Naive thymus-derived CD4-positive, alpha-beta T cell (primary cell): Measurements from ENCODE around the gene MAPK7. TPM values are rescaled to one million over a fixed set of nuclear protein-coding genes. Genes with fewer than 3 reads are reported as not detected.

Experiments
- ATAC-seq: fragments of 150-1000 bp; cut with Tn5 transposase; 2 replicates; pipeline ENCODE4 v1.10.0; 2021; ENCODE audit warnings: mild to moderate bottlenecking, moderate library complexity
- CTCF ChIA-PET: fragments of 350-600 bp; sonication (Branson Sonifier 250); formaldehyde crosslinking; loops from one replicate; lab custom pipeline; 2021; ENCODE audit warnings: antibody characterized with exemption; lab: Charles Lee
- POLR2A ChIA-PET: fragments of 350-600 bp; sonication (Branson Sonifier 250); formaldehyde crosslinking; loops from one replicate; lab custom pipeline; 2021; ENCODE audit warnings: antibody characterized with exemption, inconsistent platforms; lab: Charles Lee
- DNase-seq, 9 donors: peaks; one replicate each; pipeline versions ENCODE4 v3.0.0 to v3.0.0-alpha.2; 2020 to 2022; ENCODE audit warnings: mixed read lengths in 1 of 9
- H3K27ac ChIP-seq: one replicate; pipeline ENCODE4 v1.7.0; 2013; ENCODE audit warnings: mild to moderate bottlenecking, low read depth, low read length, moderate library complexity
- H3K27me3 ChIP-seq, 2 donors: one replicate each; pipeline ENCODE4 v1.7.0; 2013; ENCODE audit warnings: low read length in 2 of 2, mild to moderate bottlenecking in 2 of 2, moderate library complexity in 2 of 2; ENCODE audit not compliant: control insufficient read depth in 2 of 2, insufficient read depth in 2 of 2
- H3K36me3 ChIP-seq, 3 experiments: 1 replicate in 2 of 3; 2 replicates in 1 of 3; pipeline ENCODE4 v1.7.0; 2013; ENCODE audit warnings: low read length in 3 of 3, mild to moderate bottlenecking in 3 of 3, moderate library complexity in 1 of 3; ENCODE audit not compliant: insufficient read depth in 3 of 3, control insufficient read depth in 2 of 3
- H3K4me1 ChIP-seq, 2 donors: one replicate each; pipeline ENCODE4 v1.7.0; 2013; ENCODE audit warnings: low read length in 2 of 2, mild to moderate bottlenecking in 2 of 2, moderate library complexity in 1 of 2; ENCODE audit not compliant: control insufficient read depth in 2 of 2, insufficient read depth in 2 of 2
- H3K4me3 ChIP-seq: 2 replicates; pipeline ENCODE4 v1.7.0; 2013; ENCODE audit warnings: mild to moderate bottlenecking, low read length
- H3K9me3 ChIP-seq, 3 experiments: 1 replicate in 2 of 3; 2 replicates in 1 of 3; pipeline ENCODE4 v1.7.0; 2013; ENCODE audit warnings: low read length in 3 of 3; ENCODE audit not compliant: control insufficient read depth in 2 of 3
- H3K27ac Mint-ChIP-seq, 9 donors: one replicate each; pipeline ENCODE4 v1.8.0; 2020 to 2022; ENCODE audit warnings: mixed read lengths in 9 of 9, mild to moderate bottlenecking in 8 of 9, moderate library complexity in 5 of 9, inconsistent platforms in 2 of 9
- H3K27me3 Mint-ChIP-seq, 5 donors: one replicate each; pipeline ENCODE4 v1.8.0; 2021 to 2022; ENCODE audit warnings: mixed read lengths in 5 of 5, mild to moderate bottlenecking in 1 of 5
- H3K36me3 Mint-ChIP-seq, 5 donors: one replicate each; pipeline ENCODE4 v1.8.0; 2020 to 2022; ENCODE audit warnings: mixed read lengths in 5 of 5, mild to moderate bottlenecking in 3 of 5, inconsistent platforms in 1 of 5
- H3K4me1 Mint-ChIP-seq, 7 donors: one replicate each; pipeline ENCODE4 v1.8.0; 2020 to 2022; ENCODE audit warnings: mixed read lengths in 7 of 7, mild to moderate bottlenecking in 3 of 7, inconsistent platforms in 1 of 7
- H3K4me3 Mint-ChIP-seq, 10 donors: one replicate each; pipeline ENCODE4 v1.8.0; 2020 to 2022; ENCODE audit warnings: mild to moderate bottlenecking in 10 of 10, mixed read lengths in 10 of 10, moderate library complexity in 6 of 10, inconsistent platforms in 2 of 10
- H3K9me3 Mint-ChIP-seq, 11 donors: one replicate each; pipeline ENCODE4 v1.8.0; 2020 to 2022; ENCODE audit warnings: mixed read lengths in 11 of 11, mild to moderate bottlenecking in 4 of 11, inconsistent platforms in 1 of 11, moderate library complexity in 1 of 11
- intact Hi-C, 2 donors: fragments of 100-400 bp; cut with micrococcal nuclease; formaldehyde crosslinking; loops; one replicate each; pipeline ENCODE4 v1.15.1; 2023
- polyA plus RNA-seq, 2 donors: library from polyadenylated mRNA; unstranded; fragments of 300-500 nt; fragmentation: Illumina TruSeq; gene quantifications; one replicate each; pipeline ENCODE4 v1.2.3, GENCODE V29; 2021
- total RNA-seq, 6 experiments: library from RNA in 5 of 6; stranded (reverse) in 5 of 6; gene quantifications; 1 replicate in 5 of 6; 2 replicates in 1 of 6; pipeline ENCODE4 v1.2.3 and lab custom pipeline; 2021 to 2026

Gene MAPK7
- total and polyA plus RNA-seq, 7 experiments from 2014 or later = 4.3 to 50.5 (median 25.7) TPM

DNA sequence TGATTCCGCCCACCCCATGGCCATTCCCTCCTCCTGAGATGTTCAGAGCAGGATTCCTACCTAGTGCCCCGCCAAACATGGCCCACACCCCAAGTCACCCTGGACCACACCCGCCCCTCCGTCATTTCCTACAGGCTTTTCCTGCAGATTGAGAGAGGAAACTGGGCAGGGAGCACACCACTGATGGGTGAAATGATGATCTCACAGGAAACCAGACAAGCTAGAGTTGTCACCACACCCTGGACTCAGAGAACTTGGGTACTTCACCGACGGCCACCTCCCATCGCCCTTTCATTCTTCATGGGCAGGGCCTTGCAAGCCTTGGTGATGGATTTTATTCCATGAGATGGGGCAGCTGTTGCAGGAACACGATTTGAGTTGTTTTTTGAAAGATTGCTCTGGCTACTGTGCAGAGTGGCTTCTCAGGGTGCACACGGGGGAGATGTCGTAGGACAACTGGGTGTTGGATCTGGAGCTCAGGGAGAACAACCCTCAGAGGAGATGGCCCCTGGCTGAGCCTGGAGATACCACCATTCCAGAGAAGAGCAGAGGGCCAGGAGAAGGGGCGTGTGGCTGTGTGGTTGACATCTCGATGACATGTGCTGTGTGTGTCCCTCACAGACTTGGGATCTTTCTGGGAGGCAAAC, 8.3 kb upstream of the MAPK7 start:
- intact Hi-C loops = loop anchor here in 1 of 2 donors (10.0 kb wide), 1 partner anchor 515 kb away; the partner anchor contains the start of gene PRPSAP2
- peak; percentile 79 for ATAC-seq
- ChIA-PET POLR2A (interaction anchor here (0.5 to 2.4 kb wide), 2 partner anchors 8 to 497 kb away, joined by 4 to 19 read pairs; partner anchors contain the start of gene MAPK7), CTCF (interaction anchor here (0.5 to 1.3 kb wide), 2 partner anchors 8 to 395 kb away, joined by 3 to 4 read pairs; no protein-coding TSS in a partner anchor)
- H3K27me3 Mint-ChIP-seq = no peaks in the 10 kb centered on the region
- no peaks in the 10 kb centered on the region for H3K9me3 ChIP-seq
- H3K9me3 Mint-ChIP-seq = peaks cover 0 to 2% (median 0%) of the 10 kb centered on the region in 11 donors
- H3K27ac Mint-ChIP-seq = peak overlapping the region in 8 of 9 donors; percentile 25 to 93 (median 84)
- peak overlapping the region; percentile 46 for H3K4me3 ChIP-seq
- H3K4me1 Mint-ChIP-seq = peaks cover 14 to 59% (median 36%) of the 10 kb centered on the region in 7 donors
- no peak overlapping the region for H3K27ac ChIP-seq
- no peaks in the 10 kb centered on the region for H3K27me3 ChIP-seq
- H3K36me3 Mint-ChIP-seq = peaks cover 0 to 13% (median 0%) of the 10 kb centered on the region in 5 donors
- H3K4me3 Mint-ChIP-seq = peak overlapping the region; percentile 65 to 89 (median 76)
- peaks cover 25 to 45% of the 10 kb centered on the region in 2 donors for H3K4me1 ChIP-seq
- DNase-seq = peak in 3 of 9 donors; percentile 21 to 31 (median 30)
- no peaks in the 10 kb centered on the region for H3K36me3 ChIP-seq

DNA sequence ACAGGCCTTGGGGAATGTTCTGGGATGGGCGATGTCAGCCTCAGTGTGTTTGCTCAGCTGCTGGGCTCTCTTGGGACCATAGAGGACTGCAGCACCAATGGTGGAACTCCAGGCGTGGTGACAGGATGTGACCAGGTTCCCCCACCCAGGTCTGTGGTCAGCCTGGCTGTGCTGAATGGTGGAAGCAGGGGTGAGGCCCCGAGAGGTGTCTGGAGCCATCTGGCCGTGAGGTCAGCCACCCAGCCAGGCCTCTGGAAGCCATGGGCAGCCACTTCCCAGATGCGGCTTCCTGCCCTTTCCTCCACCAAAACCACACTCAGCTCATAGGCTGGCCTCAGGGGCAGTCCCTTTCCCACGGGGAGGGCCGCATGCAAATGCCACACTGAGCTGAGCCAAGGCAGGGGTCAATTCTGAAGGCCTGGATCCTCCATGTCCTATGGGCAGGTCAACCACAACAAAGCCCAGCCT, 7.8 kb upstream of the MAPK7 start:
- ChIA-PET CTCF (interaction anchor here (0.5 kb wide), 1 partner anchor 395 kb away, joined by 3 read pairs; no protein-coding TSS in a partner anchor), POLR2A (interaction anchor here (0.5 kb wide), 1 partner anchor 497 kb away, joined by 4 read pairs; no protein-coding TSS in a partner anchor)
- peak overlapping the region in 9 of 10 donors; percentile 65 to 89 (median 75) for H3K4me3 Mint-ChIP-seq
- H3K4me1 Mint-ChIP-seq = peaks cover 14 to 59% (median 36%) of the 10 kb centered on the region in 7 donors
- peaks cover 0 to 13% (median 0%) of the 10 kb centered on the region in 5 donors for H3K36me3 Mint-ChIP-seq
- ATAC-seq (peak; percentile 72), DNase-seq (no peak)
- Histone ChIP-seq H3K27ac (no peak overlapping the region), H3K4me1 (peaks cover 25 to 45% of the 10 kb centered on the region in 2 donors), H3K27me3 (no peaks in the 10 kb centered on the region), H3K9me3 (no peaks in the 10 kb centered on the region), H3K36me3 (no peaks in the 10 kb centered on the region), H3K4me3 (peak overlapping the region; percentile 46)
- H3K27me3 Mint-ChIP-seq = no peaks in the 10 kb centered on the region
- H3K27ac Mint-ChIP-seq = peak overlapping the region in 6 of 9 donors; percentile 56 to 93 (median 84)
- intact Hi-C loops = loop anchor here in 1 of 2 donors (10.0 kb wide), 1 partner anchor 516 kb away; the partner anchor contains the start of gene PRPSAP2
- peaks cover 0 to 2% (median 0%) of the 10 kb centered on the region in 11 donors for H3K9me3 Mint-ChIP-seq

GRCh38 chr17:19371259-19372010, 6.9 kb upstream of the MAPK7 start:
- ChIA-PET POLR2A (no interaction called here), CTCF (interaction anchor here (0.6 to 1.7 kb wide), 2 partner anchors 8 to 389 kb away, joined by 3 to 6 read pairs; partner anchors contain the start of gene B9D1)
- Mint-ChIP-seq H3K27ac (peak overlapping the region in 2 of 9 donors; percentile 45 to 93), H3K27me3 (no peaks in the 10 kb centered on the region), H3K4me1 (peaks cover 14 to 59% (median 42%) of the 10 kb centered on the region in 7 donors), H3K9me3 (peaks cover 0 to 2% (median 0%) of the 10 kb centered on the region in 11 donors), H3K4me3 (peak overlapping the region in 5 of 10 donors; percentile 13 to 89 (median 34)), H3K36me3 (peaks cover 0 to 13% (median 0%) of the 10 kb centered on the region in 5 donors)
- Histone ChIP-seq H3K4me1 (peaks cover 25 to 45% of the 10 kb centered on the region in 2 donors), H3K27ac (no peak overlapping the region), H3K9me3 (no peaks in the 10 kb centered on the region), H3K36me3 (no peaks in the 10 kb centered on the region), H3K27me3 (no peaks in the 10 kb centered on the region), H3K4me3 (no peak overlapping the region)
- DNase-seq = no peak
- ATAC-seq = peak; percentile 24
- intact Hi-C loops = loop anchor here in 1 of 2 donors (10.0 kb wide), 1 partner anchor 517 kb away; the partner anchor contains the start of gene PRPSAP2

DNA sequence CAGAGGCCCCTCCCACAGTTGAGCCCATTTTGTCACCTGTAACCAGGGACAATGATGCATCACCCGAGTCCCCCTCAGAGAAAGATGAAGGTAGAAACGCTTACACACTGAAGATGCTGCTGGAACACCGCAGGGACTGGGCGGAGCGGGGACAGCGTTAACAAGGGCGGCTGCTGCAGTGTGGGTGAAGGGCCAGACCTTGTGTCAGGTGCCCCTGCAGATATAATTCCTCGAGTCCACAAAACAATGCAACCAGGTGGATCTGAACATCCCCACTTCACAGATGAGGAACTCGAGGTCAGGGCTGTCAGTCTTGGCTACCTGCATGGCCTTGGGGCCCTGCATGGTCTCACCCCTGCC, 6.3 kb upstream of the MAPK7 start:
- Mint-ChIP-seq H3K9me3 (peaks cover 0 to 2% (median 0%) of the 10 kb centered on the region in 11 donors), H3K4me3 (peak overlapping the region in 4 of 10 donors; percentile 4 to 69 (median 10)), H3K4me1 (peaks cover 18 to 60% (median 47%) of the 10 kb centered on the region in 7 donors), H3K27ac (peak overlapping the region in 2 of 9 donors; percentile 45 to 93), H3K36me3 (peaks cover 0 to 15% (median 0%) of the 10 kb centered on the region in 5 donors), H3K27me3 (no peaks in the 10 kb centered on the region)
- Histone ChIP-seq H3K27me3 (no peaks in the 10 kb centered on the region), H3K4me1 (peaks cover 27 to 45% of the 10 kb centered on the region in 2 donors), H3K4me3 (no peak overlapping the region), H3K36me3 (no peaks in the 10 kb centered on the region), H3K27ac (no peak overlapping the region), H3K9me3 (no peaks in the 10 kb centered on the region)
- ATAC-seq (no peak), DNase-seq (no peak)
- ChIA-PET POLR2A (no interaction called here), CTCF (interaction anchor here (0.6 to 1.7 kb wide), 2 partner anchors 9 to 388 kb away, joined by 3 to 6 read pairs; partner anchors contain the start of gene B9D1)
- intact Hi-C loops = loop anchor here in 1 of 2 donors (10.0 kb wide), 1 partner anchor 517 kb away; the partner anchor contains the start of gene PRPSAP2

GRCh38 chr17:19372439-19372838, 5.9 kb upstream of the MAPK7 start:
- H3K4me3 ChIP-seq = no peak overlapping the region
- no peak for ATAC-seq
- intact Hi-C loops = loop anchor here in 1 of 2 donors (10.0 kb wide), 1 partner anchor 518 kb away; the partner anchor contains the start of gene PRPSAP2
- no peak for DNase-seq
- H3K4me1 ChIP-seq = peaks cover 31 to 45% of the 10 kb centered on the region in 2 donors
- ChIA-PET POLR2A (no interaction called here), CTCF (interaction anchor here (0.6 to 1.7 kb wide), 2 partner anchors 9 to 388 kb away, joined by 3 to 6 read pairs; partner anchors contain the start of gene B9D1)
- peak overlapping the region in 2 of 9 donors; percentile 65 to 93 for H3K27ac Mint-ChIP-seq
- no peaks in the 10 kb centered on the region for H3K27me3 Mint-ChIP-seq
- peaks cover 0 to 15% (median 0%) of the 10 kb centered on the region in 5 donors for H3K36me3 Mint-ChIP-seq
- H3K9me3 Mint-ChIP-seq = peaks cover 0 to 2% (median 0%) of the 10 kb centered on the region in 11 donors
- H3K36me3 ChIP-seq = no peaks in the 10 kb centered on the region
- H3K4me3 Mint-ChIP-seq = peak overlapping the region in 4 of 10 donors; percentile 4 to 66 (median 28)
- peaks cover 20 to 61% (median 51%) of the 10 kb centered on the region in 7 donors for H3K4me1 Mint-ChIP-seq
- no peaks in the 10 kb centered on the region for H3K27me3 ChIP-seq
- H3K9me3 ChIP-seq = no peaks in the 10 kb centered on the region
- H3K27ac ChIP-seq = no peak overlapping the region
